WI38 (cell line): ENCODE results near the gene KRT81.

Experiments used
- H3K4me3 ChIP-seq: 2 replicates; pipeline ENCODE4 v1.5.1; 2011; ENCODE audit warnings: low read depth, mild to moderate bottlenecking, control low read depth, low read length
- CTCF ChIP-seq: IDR thresholded peaks from 2 replicates; pipeline ENCODE4 v1.5.1; 2012; ENCODE audit warnings: low read depth, mild to moderate bottlenecking, control low read depth, low read length

KRT81 gene

GRCh38 chr12:52236386-52237050, 54.8 kb downstream of the KRT81 start:
- H3K4me3 ChIP-seq, result no peak overlapping the region
- no peak for TF ChIP-seq CTCF
